Cardiac fibroblast (primary cell): Measurements from ENCODE around the gene CLEC19A.

Experiments used
- DNase-seq, 2 donors: peaks; one replicate each; pipeline versions ENCODE4 v3.0.0 to v3.0.0-alpha.2; 2010; ENCODE audit warnings: low read depth in 2 of 2
- H3K4me3 ChIP-seq, 2 donors: replicated peaks in 1 of 2; 1 replicate in 1 of 2; 2 replicates in 1 of 2; pipeline ENCODE4 v1.5.1; 2011; ENCODE audit warnings: low read depth in 2 of 2, low read length in 2 of 2, mild to moderate bottlenecking in 2 of 2, moderate library complexity in 1 of 2
- TF ChIP-seq, protein P1 (sequence below): IDR thresholded peaks from one replicate; pipeline ENCODE4 v1.5.1; 2011; ENCODE audit warnings: low read depth, mild to moderate bottlenecking, low read length, inconsistent platforms

Gene CLEC19A

GRCh38 chr16:19285431-19285830 lies at the start of gene CLEC19A:
CLEC19A (plus strand) TSS chr16:19285731; CDS start chr16:19285852, 121 bp downstream.
- no peak for DNase-seq
- TF ChIP-seq, protein P1, sequence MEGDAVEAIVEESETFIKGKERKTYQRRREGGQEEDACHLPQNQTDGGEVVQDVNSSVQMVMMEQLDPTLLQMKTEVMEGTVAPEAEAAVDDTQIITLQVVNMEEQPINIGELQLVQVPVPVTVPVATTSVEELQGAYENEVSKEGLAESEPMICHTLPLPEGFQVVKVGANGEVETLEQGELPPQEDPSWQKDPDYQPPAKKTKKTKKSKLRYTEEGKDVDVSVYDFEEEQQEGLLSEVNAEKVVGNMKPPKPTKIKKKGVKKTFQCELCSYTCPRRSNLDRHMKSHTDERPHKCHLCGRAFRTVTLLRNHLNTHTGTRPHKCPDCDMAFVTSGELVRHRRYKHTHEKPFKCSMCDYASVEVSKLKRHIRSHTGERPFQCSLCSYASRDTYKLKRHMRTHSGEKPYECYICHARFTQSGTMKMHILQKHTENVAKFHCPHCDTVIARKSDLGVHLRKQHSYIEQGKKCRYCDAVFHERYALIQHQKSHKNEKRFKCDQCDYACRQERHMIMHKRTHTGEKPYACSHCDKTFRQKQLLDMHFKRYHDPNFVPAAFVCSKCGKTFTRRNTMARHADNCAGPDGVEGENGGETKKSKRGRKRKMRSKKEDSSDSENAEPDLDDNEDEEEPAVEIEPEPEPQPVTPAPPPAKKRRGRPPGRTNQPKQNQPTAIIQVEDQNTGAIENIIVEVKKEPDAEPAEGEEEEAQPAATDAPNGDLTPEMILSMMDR, result no peak
- H3K4me3 ChIP-seq, result no peak within 1 kb of the TSS

- TF ChIP-seq, protein P1, result no peak
- no peak overlapping the region for H3K4me3 ChIP-seq
- DNase-seq, result no peak
Observed at GRCh38 chr16:19235886-19236285, 49.6 kb upstream of the CLEC19A start.

DNA sequence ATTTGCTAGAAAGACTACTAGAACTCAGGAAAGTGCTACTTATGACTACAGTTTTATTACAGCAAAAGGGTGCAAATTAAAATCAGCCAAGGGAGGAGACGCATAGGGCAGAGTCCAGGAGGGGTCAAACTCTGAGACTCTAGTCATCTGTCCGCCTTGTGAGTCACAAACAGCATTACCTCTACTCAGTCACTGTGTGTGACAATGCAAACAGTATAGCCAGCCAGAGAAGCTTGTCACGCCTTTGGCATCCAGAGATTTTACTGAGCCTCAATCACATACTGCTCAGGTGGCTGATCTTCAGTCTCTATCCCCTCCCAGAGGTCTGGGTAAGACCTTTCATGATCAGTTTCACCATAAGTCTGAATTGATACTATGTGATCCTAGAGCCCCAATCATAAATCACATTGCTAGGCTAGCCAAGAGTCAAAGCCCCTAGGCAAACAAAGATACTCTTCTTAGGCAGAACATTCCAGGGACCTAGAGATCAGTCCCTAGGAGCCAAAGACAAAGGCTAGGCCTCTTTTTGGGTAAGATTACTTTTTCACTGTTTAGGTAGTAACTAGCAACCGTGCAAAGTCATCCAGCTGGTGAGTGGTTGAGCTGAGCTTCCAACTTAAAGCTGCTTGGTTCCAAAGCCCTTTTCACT lies 48.8 kb upstream of the CLEC19A start:
- TF ChIP-seq, protein P1, result no peak
- H3K4me3 ChIP-seq, result no peak overlapping the region
- no peak for DNase-seq

GRCh38 chr16:19238406-19238805 lies 47.1 kb upstream of the CLEC19A start:
- no peak for DNase-seq
- TF ChIP-seq, protein P1, result no peak
- H3K4me3 ChIP-seq, result no peak overlapping the region

GRCh38 chr16:19239511-19240155 lies 45.9 kb upstream of the CLEC19A start:
- TF ChIP-seq, protein P1, result no peak
- DNase-seq, result no peak
- no peak overlapping the region for H3K4me3 ChIP-seq

DNA sequence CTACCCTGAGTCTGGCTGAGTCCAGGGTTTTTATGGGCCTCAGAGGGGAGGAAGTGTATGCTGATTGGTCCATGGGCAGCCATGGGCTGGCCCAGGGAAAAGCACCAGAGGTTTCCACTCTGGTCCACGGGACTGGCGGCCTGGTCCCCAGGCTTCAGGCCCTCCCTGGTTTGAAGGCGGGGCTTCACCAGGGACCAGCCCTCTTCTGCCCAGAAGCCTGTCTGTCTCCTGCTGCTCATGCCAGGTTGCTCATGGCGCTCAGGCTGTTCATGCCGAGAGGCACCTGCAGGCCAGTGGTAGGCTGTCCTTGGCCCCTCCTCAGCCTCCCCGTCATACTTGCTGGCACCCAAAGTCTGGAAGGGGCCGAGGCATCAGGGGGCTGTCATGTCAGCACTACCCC lies 45.0 kb upstream of the CLEC19A start:
- DNase-seq, result no peak
- H3K4me3 ChIP-seq, result no peak overlapping the region
- TF ChIP-seq, protein P1, result no peak

DNA sequence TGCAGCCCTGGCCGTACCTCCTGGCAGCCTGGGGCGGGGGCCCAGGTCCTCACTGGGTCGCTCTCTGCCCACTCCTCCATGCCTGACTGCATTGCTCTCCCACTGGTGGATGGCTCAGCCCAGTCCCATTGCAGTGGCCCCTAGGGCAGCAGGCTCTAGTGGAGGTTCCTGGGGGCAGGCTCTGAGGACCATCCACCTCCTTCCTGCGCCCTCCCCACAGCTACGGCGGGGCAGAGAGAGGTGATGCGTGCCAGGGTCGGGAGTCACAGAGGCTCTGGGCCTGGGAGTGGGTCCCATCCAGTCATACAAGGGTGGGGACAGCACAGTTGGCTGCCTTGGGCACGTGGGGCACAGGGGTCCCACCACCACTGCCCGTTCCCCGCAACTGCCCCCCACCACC lies 44.0 kb upstream of the CLEC19A start:
- TF ChIP-seq, protein P1, result no peak
- DNase-seq, result no peak
- no peak overlapping the region for H3K4me3 ChIP-seq
